ENCODE data around the gene SIPA1L3.
"Not testable (repeated sequence)": the region's sequence is repeated elsewhere in the genome, so short reads cannot be mapped to it uniquely, and the experiment has no call there.

SIPA1L3 gene

GRCh38 chr19:38047641-38048040 lies 140.6 kb downstream of the SIPA1L3 start:
- in situ Hi-C loops (cut with MboI; ENCODE audit: low pct_unique_long_range_greater_than_20kb, low sequenced_read_pairs): no loop called here
- no peak for DNase-seq

GRCh38 chr19:38049105-38049649 lies 142.2 kb downstream of the SIPA1L3 start:
- in situ Hi-C loops (cut with MboI; ENCODE audit: low pct_unique_long_range_greater_than_20kb, low sequenced_read_pairs): no loop called here
- peak; percentile 52 for DNase-seq

GRCh38 chr19:38055010-38055409 lies 148.0 kb downstream of the SIPA1L3 start:
- in situ Hi-C loops (cut with MboI; ENCODE audit: low pct_unique_long_range_greater_than_20kb, low sequenced_read_pairs): no loop called here
- DNase-seq: no peak

- in situ Hi-C loops (cut with MboI; ENCODE audit: low pct_unique_long_range_greater_than_20kb, low sequenced_read_pairs): no loop called here
- no peak for DNase-seq
Observed at GRCh38 chr19:38055655-38056521, 148.9 kb downstream of the SIPA1L3 start.

GRCh38 chr19:38056646-38057045 lies 149.6 kb downstream of the SIPA1L3 start:
- no peak for DNase-seq
- in situ Hi-C loops (cut with MboI; ENCODE audit: low pct_unique_long_range_greater_than_20kb, low sequenced_read_pairs): no loop called here

- no peak for DNase-seq
- in situ Hi-C loops (cut with MboI; ENCODE audit: low pct_unique_long_range_greater_than_20kb, low sequenced_read_pairs): no loop called here
Observed at GRCh38 chr19:38057959-38058690, 151.1 kb downstream of the SIPA1L3 start.

GRCh38 chr19:38059897-38060296 lies 152.9 kb downstream of the SIPA1L3 start:
- DNase-seq: no peak
- in situ Hi-C loops (cut with MboI; ENCODE audit: low pct_unique_long_range_greater_than_20kb, low sequenced_read_pairs): no loop called here

GRCh38 chr19:38060331-38060730 lies 153.3 kb downstream of the SIPA1L3 start:
- no peak for DNase-seq
- in situ Hi-C loops (cut with MboI; ENCODE audit: low pct_unique_long_range_greater_than_20kb, low sequenced_read_pairs): no loop called here

GRCh38 chr19:38061294-38061693 lies 154.3 kb downstream of the SIPA1L3 start:
- no peak for DNase-seq
- in situ Hi-C loops (cut with MboI; ENCODE audit: low pct_unique_long_range_greater_than_20kb, low sequenced_read_pairs): no loop called here

- DNase-seq: no peak
- in situ Hi-C loops (cut with MboI; ENCODE audit: low pct_unique_long_range_greater_than_20kb, low sequenced_read_pairs): no loop called here
Observed at GRCh38 chr19:38062959-38063761, 156.2 kb downstream of the SIPA1L3 start.

- no peak for DNase-seq
- in situ Hi-C loops (cut with MboI; ENCODE audit: low pct_unique_long_range_greater_than_20kb, low sequenced_read_pairs): no loop called here
Observed at GRCh38 chr19:38063928-38064327, 156.9 kb downstream of the SIPA1L3 start.

- DNase-seq: no peak
- in situ Hi-C loops (cut with MboI; ENCODE audit: low pct_unique_long_range_greater_than_20kb, low sequenced_read_pairs): no loop called here
Observed at GRCh38 chr19:38064661-38065425, 157.8 kb downstream of the SIPA1L3 start.

GRCh38 chr19:38065775-38066174 lies 158.8 kb downstream of the SIPA1L3 start:
- in situ Hi-C loops (cut with MboI; ENCODE audit: low pct_unique_long_range_greater_than_20kb, low sequenced_read_pairs); DNase-seq: not testable (repeated sequence)

GRCh38 chr19:38068826-38069225 lies 161.8 kb downstream of the SIPA1L3 start:
- in situ Hi-C loops (cut with MboI; ENCODE audit: low pct_unique_long_range_greater_than_20kb, low sequenced_read_pairs): no loop called here
- no peak for DNase-seq

- no peak for DNase-seq
Observed at GRCh38 chr19:38070573-38070972, 163.6 kb downstream of the SIPA1L3 start.

GRCh38 chr19:38071054-38071453 lies 164.0 kb downstream of the SIPA1L3 start:
- DNase-seq; in situ Hi-C loops (cut with MboI; ENCODE audit: low pct_unique_long_range_greater_than_20kb, low sequenced_read_pairs): not testable (repeated sequence)

More at GRCh38 chr19:38070573-38070972, 163.6 kb downstream of the SIPA1L3 start:
- in situ Hi-C loops (cut with MboI; ENCODE audit: low pct_unique_long_range_greater_than_20kb, low sequenced_read_pairs): no loop called here

- in situ Hi-C loops (cut with MboI; ENCODE audit: low pct_unique_long_range_greater_than_20kb, low sequenced_read_pairs): no loop called here
- DNase-seq: no peak
Observed at GRCh38 chr19:38071647-38072046, 164.6 kb downstream of the SIPA1L3 start.

Measured in KBM-7 (cell line).